ENCODE results near the gene PNPLA3.

DNA sequence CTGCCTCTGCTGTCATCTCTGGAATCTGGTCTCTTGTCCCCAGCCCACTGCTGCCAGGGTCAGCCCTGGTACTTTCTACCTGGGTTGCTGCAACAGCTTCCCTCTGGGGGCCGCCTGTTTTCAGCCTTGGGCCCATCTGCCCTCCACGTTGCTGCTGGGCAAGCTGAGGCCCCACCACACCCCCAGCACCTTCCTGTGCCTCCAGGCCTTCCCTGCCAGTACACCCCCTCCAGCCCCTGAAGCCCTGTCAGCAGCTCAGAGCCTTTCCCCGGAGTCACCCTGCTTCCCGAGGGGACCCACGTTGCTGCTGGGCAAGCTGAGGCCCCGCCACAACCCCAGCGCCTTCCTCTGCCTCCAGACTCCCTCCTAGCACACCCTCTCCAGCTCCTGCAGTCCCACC is 28.4 kb downstream of the PNPLA3 start:
- TF ChIP-seq, protein P1, sequence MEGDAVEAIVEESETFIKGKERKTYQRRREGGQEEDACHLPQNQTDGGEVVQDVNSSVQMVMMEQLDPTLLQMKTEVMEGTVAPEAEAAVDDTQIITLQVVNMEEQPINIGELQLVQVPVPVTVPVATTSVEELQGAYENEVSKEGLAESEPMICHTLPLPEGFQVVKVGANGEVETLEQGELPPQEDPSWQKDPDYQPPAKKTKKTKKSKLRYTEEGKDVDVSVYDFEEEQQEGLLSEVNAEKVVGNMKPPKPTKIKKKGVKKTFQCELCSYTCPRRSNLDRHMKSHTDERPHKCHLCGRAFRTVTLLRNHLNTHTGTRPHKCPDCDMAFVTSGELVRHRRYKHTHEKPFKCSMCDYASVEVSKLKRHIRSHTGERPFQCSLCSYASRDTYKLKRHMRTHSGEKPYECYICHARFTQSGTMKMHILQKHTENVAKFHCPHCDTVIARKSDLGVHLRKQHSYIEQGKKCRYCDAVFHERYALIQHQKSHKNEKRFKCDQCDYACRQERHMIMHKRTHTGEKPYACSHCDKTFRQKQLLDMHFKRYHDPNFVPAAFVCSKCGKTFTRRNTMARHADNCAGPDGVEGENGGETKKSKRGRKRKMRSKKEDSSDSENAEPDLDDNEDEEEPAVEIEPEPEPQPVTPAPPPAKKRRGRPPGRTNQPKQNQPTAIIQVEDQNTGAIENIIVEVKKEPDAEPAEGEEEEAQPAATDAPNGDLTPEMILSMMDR (IDR thresholded peaks at IDR 0.05; ENCODE audit: poor library complexity): no peak
- no peak for TF ChIP-seq EZH2phosphoT487 (IDR thresholded peaks at IDR 0.05; ENCODE audit: low read depth, severe bottlenecking, unreplicated experiment)
- TF ChIP-seq EZH2 (IDR thresholded peaks at IDR 0.05; ENCODE audit: borderline replicate concordance): no peak

All from hepatocyte (in vitro differentiated cells).